Brain microvascular endothelial cell (primary cell): ENCODE data around the gene PRSS50.
"Not testable (repeated sequence)": the region's sequence is repeated elsewhere in the genome, so short reads cannot be mapped to it uniquely, and the experiment has no call there.

Source experiments
- DNase-seq: peaks from one replicate; pipeline ENCODE4 v3.0.0-alpha.2; 2020
- H3K27ac ChIP-seq: fragments of 250-450 bp; sonication (Bioruptor Pico); 2 replicates; pipeline ENCODE4 v1.5.1; 2020; ENCODE audit warnings: mild to moderate bottlenecking, moderate library complexity
- H3K27me3 ChIP-seq: fragments of 250-450 bp; sonication (Bioruptor Pico); replicated peaks from 2 replicates; pipeline ENCODE4 v1.5.1; 2020; ENCODE audit warnings: mild to moderate bottlenecking
- H3K36me3 ChIP-seq: fragments of 250-450 bp; sonication (Bioruptor Pico); replicated peaks from 2 replicates; pipeline ENCODE4 v1.5.1; 2020; ENCODE audit warnings: mild to moderate bottlenecking
- H3K4me3 ChIP-seq: 2 replicates; pipeline ENCODE4 v1.5.1; 2011; ENCODE audit warnings: low read depth, mild to moderate bottlenecking, control low read depth, low read length, moderate library complexity
- in situ Hi-C: cut with HindIII; loops from 2 replicates; pipeline ENCODE4 v1.10.0; 2017; ENCODE audit warnings: low sequenced_read_pairs, low pct_ligation_motif_present
- TF ChIP-seq, protein P1 (sequence below): IDR thresholded peaks from 2 replicates; pipeline ENCODE4 v1.5.1; 2011; ENCODE audit warnings: low read depth, mild to moderate bottlenecking, moderate library complexity, low read length, control low read depth, inconsistent platforms; ENCODE audit errors: missing control alignments

PRSS50 gene

DNA sequence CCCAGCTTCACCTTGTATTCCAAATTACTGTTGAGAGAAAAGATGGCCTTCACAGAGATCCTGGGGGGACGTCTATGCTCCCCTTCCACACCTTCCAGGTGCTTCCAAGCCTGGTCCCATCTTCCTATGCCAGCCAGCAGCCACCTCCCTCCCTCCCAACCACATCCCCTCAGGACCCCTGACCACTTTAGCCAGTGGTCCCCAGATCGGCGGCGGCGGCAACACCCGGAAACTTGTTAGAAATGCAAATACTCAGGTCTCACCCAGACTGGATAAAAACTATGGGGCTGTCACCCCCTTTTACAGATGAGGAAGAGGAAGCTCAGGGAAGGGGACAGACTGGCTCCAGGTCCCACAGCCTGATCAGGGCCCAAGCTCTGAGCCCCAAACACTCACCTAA lies 38.0 kb upstream of the PRSS50 start:
- DNase-seq = no peak
- H3K4me3 ChIP-seq = no peak overlapping the region
- in situ Hi-C loops = no loop called here
- TF ChIP-seq, protein P1, sequence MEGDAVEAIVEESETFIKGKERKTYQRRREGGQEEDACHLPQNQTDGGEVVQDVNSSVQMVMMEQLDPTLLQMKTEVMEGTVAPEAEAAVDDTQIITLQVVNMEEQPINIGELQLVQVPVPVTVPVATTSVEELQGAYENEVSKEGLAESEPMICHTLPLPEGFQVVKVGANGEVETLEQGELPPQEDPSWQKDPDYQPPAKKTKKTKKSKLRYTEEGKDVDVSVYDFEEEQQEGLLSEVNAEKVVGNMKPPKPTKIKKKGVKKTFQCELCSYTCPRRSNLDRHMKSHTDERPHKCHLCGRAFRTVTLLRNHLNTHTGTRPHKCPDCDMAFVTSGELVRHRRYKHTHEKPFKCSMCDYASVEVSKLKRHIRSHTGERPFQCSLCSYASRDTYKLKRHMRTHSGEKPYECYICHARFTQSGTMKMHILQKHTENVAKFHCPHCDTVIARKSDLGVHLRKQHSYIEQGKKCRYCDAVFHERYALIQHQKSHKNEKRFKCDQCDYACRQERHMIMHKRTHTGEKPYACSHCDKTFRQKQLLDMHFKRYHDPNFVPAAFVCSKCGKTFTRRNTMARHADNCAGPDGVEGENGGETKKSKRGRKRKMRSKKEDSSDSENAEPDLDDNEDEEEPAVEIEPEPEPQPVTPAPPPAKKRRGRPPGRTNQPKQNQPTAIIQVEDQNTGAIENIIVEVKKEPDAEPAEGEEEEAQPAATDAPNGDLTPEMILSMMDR = no peak
- H3K36me3 ChIP-seq = no peaks in the 10 kb centered on the region
- no peak overlapping the region for H3K27ac ChIP-seq
- no peaks in the 10 kb centered on the region for H3K27me3 ChIP-seq

DNA sequence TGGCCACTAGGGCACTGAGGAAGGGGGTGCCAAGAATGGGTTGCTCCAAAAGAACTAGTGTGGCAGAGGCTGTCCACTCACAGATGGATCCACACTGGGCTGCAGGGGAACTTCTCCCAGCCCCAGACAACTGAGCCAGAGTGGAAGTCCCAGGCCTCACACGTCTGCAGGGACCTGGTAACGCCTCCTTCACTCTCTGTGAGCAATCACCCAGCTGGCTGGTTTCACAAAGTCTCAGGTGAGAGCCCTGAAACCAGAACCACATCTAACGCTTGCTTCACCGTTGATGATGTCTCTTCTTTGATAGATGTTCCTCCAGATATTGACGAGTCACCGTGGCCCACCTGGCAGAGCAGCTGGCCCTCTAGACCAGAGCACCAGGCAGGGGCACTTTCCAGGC lies 35.5 kb upstream of the PRSS50 start:
- in situ Hi-C loops, H3K36me3 ChIP-seq, H3K4me3 ChIP-seq, H3K27me3 ChIP-seq, DNase-seq, H3K27ac ChIP-seq: not testable (repeated sequence)

DNA sequence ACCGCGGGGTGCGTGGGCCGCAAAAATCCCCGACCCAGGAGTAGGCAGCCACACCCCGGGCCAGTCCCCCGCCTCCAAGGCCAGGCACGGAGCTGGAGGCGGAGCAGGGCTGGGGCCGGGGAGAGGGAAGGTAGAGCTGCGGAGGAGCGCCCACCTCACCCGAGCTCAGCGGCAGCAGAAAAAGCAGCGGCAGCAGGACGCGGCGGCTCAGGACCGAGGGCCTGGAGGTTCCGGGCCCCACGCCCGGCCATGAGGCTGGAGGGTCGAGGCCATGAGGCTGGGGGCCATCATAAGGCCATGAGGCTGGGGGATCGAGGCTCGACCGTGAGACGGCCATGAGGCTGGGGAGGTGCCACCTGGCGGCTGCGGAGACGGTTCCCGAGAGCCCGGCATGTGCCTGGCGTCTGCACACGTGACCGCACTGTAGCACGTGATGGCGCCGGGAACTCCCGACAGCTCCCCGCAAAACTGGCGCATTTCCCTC lies 32.9 kb upstream of the PRSS50 start:
- Histone ChIP-seq H3K27me3 (no peaks in the 10 kb centered on the region), H3K36me3 (no peaks in the 10 kb centered on the region), H3K4me3 (no peak overlapping the region), H3K27ac (no peak overlapping the region)
- DNase-seq = no peak
- TF ChIP-seq, protein P1 = no peak
- in situ Hi-C loops = no loop called here

DNA sequence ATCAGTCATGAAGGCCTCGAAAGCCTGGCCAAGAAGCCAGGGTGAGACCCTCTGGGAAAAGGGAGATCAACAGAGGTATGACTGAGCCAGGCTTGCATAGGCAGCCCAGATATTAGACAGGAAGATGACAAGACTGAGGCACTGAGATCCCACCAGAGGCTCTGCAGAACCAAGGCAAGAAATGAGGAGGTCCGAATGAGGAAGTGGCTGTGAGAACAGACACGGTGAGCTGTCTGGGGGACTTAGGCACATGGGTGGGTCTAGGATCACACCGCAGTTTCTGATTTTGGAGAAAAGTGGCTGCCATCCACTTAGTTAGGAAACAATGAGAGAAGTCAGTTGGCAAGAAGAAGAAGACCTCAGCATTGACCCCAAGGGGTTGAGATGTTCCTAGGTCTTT lies 31.5 kb upstream of the PRSS50 start:
- TF ChIP-seq, protein P1 = no peak
- DNase-seq = no peak
- Histone ChIP-seq H3K4me3 (no peak overlapping the region), H3K27me3 (no peaks in the 10 kb centered on the region), H3K36me3 (no peaks in the 10 kb centered on the region), H3K27ac (no peak overlapping the region)
- in situ Hi-C loops = no loop called here

DNA sequence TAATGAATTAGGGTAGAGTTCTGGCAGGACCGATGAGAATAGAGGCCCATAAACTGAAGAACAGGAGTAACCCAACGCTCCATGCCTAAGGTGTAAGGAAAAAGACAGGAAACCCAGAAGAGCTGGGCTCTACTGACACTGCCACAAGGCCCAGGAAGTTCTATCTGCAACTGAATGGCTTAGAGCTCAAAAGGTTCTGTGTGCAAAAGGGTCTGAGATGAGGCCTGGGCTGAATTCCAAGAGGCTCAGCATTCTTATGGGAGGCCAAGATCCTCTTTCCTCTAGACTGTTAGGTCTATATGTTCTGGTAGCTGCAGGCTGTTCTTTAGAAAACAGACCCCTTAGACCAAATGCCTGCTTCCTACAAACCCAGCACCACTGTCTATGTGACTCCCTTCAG lies 30.5 kb upstream of the PRSS50 start:
- no peak overlapping the region for H3K4me3 ChIP-seq
- no peaks in the 10 kb centered on the region for H3K36me3 ChIP-seq
- in situ Hi-C loops = no loop called here
- no peak for DNase-seq
- TF ChIP-seq, protein P1 = no peak
- H3K27ac ChIP-seq = no peak overlapping the region
- no peaks in the 10 kb centered on the region for H3K27me3 ChIP-seq

DNA sequence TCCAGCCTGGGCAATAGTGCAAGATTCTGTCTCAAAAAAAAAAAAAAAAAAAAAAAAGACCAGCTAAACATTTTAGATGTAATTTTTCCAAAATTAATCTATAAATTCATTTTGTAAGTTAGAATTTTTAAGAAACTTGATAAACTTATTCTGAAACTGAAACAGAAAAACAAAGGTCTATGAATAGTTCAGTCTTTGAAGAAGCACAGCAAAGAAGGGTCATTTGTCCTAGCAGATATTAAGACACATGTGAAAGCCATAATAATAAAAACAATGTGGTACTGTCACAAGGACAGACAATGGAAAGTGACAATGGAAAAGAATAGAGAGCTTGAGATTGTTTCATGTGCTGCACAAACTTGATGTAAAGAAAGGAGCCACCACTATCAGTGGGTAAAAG lies 29.0 kb upstream of the PRSS50 start:
- no peaks in the 10 kb centered on the region for H3K27me3 ChIP-seq
- in situ Hi-C loops = no loop called here
- H3K36me3 ChIP-seq = no peaks in the 10 kb centered on the region
- no peak overlapping the region for H3K27ac ChIP-seq
- DNase-seq = no peak
- no peak overlapping the region for H3K4me3 ChIP-seq
- TF ChIP-seq, protein P1 = no peak
